Stimulated activated effector memory CD8-positive, alpha-beta T cell treated with anti-CD3 and anti-CD28 coated beads, Interleukin-12 subunit alpha, Interleukin-12 subunit beta, amount 100 ng/mL, for 72 hours (primary cell): Measurements from ENCODE around the gene MTOR.
"Not testable (repeated sequence)": the region's sequence is repeated elsewhere in the genome, so short reads cannot be mapped to it uniquely, and the experiment has no call there.

ENCODE experiments used
- ATAC-seq: fragments of 150-1000 bp; cut with Tn5 transposase; 2 replicates; pipeline ENCODE4 v1.10.0; 2021
- DNase-seq, 2 donors: peaks; one replicate each; pipeline ENCODE4 v3.0.0; 2021 to 2022; ENCODE audit warnings: low spot score in 2 of 2
- H3K27ac Mint-ChIP-seq: one replicate; pipeline ENCODE4 v1.8.0; 2022; ENCODE audit warnings: mild to moderate bottlenecking, mixed read lengths
- H3K36me3 Mint-ChIP-seq: one replicate; pipeline ENCODE4 v1.8.0; 2022; ENCODE audit warnings: mild to moderate bottlenecking, mixed read lengths
- H3K4me1 Mint-ChIP-seq: one replicate; pipeline ENCODE4 v1.8.0; 2022; ENCODE audit warnings: mixed read lengths
- H3K4me3 Mint-ChIP-seq: one replicate; pipeline ENCODE4 v1.8.0; 2022; ENCODE audit warnings: mild to moderate bottlenecking, mixed read lengths
- H3K9me3 Mint-ChIP-seq: one replicate; pipeline ENCODE4 v1.8.0; 2022; ENCODE audit warnings: mixed read lengths

The MTOR gene

GRCh38 chr1:11124965-11125364, 137.4 kb downstream of the MTOR start:
- Mint-ChIP-seq H3K4me3 (no peak overlapping the region), H3K4me1 (peaks cover 12% of the 10 kb centered on the region), H3K9me3 (no peaks in the 10 kb centered on the region), H3K36me3 (peaks cover 100% of the 10 kb centered on the region), H3K27ac (peak overlapping the region; percentile 58)
- DNase-seq = no peak
- peak; percentile 57 for ATAC-seq

DNA sequence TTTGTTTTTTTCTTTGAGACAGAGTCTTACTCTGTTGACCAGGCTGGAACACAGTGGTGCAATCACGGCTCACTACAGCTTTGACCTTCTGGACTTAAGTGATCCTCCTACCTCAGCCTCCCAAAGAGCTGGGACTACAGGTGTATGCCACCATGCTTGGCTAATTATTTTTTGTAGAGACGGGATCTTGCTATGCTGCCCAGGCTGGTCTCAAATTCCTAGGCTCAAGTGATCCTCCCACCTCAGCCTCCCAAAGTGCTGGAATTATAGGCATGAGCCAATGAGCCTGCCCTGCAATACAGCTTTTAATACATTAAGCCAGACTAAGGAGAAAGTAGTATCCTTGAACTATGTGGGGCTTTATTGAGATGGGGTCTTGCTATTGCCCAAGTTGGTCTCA, 146.0 kb downstream of the MTOR start:
- ATAC-seq (no peak), DNase-seq (no peak)
- Mint-ChIP-seq H3K4me3 (no peak overlapping the region), H3K36me3 (peaks cover 94% of the 10 kb centered on the region), H3K4me1 (no peaks in the 10 kb centered on the region), H3K27ac (no peak overlapping the region), H3K9me3 (no peaks in the 10 kb centered on the region)

DNA sequence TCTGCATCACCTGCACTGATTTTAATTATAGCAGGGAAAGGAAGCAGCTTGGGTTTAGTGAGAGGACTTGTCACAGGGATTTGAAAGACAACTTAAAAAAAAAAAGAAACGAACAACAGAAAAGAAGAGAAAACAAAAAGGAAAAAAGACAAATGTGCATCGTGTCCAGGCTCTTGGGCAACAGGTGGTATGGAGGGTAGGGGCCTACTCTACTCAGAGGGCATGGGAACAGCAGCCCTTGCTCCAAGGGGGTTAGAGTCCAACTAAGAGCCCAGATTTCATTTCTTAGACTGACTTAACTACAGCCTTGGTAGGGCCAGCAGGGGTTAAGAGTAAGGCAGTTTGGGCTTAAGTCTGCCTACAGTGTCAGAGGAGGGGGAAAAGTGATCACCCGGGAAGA, 147.4 kb downstream of the MTOR start:
- H3K4me3 Mint-ChIP-seq = no peak overlapping the region
- no peaks in the 10 kb centered on the region for H3K9me3 Mint-ChIP-seq
- DNase-seq (no peak), ATAC-seq (no peak)
- H3K27ac Mint-ChIP-seq = peak overlapping the region; percentile 26
- H3K36me3 Mint-ChIP-seq = peaks cover 94% of the 10 kb centered on the region
- H3K4me1 Mint-ChIP-seq = no peaks in the 10 kb centered on the region

- Mint-ChIP-seq H3K4me3 (no peak overlapping the region), H3K9me3 (no peaks in the 10 kb centered on the region), H3K36me3 (peaks cover 87% of the 10 kb centered on the region), H3K27ac (no peak overlapping the region), H3K4me1 (no peaks in the 10 kb centered on the region)
- ATAC-seq = no peak
- DNase-seq = no peak
Measured at GRCh38 chr1:11109047-11109760, 153.1 kb downstream of the MTOR start.

DNA sequence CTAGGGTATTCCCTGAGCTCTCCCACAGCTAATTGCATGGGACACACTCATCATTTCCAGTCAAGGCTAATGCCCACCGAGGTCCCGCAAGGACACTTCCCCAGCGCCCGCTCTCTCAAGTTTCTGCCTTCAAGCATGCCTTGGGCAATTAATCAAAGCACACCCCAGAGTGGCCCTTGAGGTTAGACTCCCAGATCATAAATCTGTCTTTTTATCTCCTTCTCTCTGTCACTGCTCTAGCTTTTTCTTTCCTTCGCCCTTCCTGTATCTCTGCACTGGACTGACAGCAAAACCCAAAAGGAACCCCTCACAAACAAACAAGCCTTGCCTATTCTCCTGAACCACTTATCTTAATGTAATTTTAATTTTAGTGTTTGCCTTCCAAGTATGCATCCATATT, 154.8 kb downstream of the MTOR start:
- no peak for ATAC-seq
- no peak for DNase-seq
- Mint-ChIP-seq H3K36me3 (peaks cover 77% of the 10 kb centered on the region), H3K4me1 (no peaks in the 10 kb centered on the region), H3K4me3 (no peak overlapping the region), H3K9me3 (no peaks in the 10 kb centered on the region), H3K27ac (no peak overlapping the region)

DNA sequence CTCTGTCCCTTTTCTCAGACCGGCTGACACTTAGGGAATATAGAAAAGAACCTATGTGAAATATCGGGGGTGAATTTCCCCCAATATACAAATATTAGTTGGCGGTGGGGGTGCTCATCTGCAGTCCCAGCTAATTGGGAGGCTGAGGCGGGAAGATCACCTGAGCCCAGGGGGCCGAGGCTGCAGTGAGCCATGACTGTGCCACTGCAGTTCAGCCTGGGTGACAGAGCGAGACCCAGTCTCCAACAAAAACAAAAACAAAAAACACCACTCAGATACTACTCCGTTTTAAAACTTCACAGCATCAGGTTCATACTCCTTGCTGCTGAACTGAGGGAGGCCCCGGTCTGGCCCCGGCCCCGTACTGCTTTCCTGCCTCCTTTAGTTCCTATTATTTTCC, 156.8 kb downstream of the MTOR start:
- H3K27ac Mint-ChIP-seq = no peak overlapping the region

DNA sequence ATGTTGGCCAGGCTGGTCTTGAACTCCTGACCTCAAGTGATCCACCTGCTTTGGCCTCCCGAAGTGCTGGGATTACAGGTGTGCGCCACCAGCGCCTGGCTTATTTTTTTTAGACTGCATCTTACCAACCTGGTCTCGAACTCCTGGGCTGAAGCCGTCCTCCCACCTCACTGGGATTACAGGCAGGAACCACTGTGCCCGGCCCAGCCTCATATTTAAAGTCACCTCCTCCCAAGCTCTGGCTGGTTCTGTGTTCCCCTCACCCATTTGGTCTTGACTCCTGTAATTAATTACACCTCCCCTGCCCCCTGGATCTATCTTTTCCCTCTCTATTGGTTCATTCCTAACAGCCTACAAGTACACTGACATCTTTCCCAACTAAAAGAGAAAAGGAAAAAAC, 161.0 kb downstream of the MTOR start:
- Mint-ChIP-seq H3K9me3 (no peaks in the 10 kb centered on the region), H3K27ac (peak overlapping the region; percentile 75), H3K4me1 (peaks cover 15% of the 10 kb centered on the region), H3K36me3 (peaks cover 49% of the 10 kb centered on the region), H3K4me3 (peak overlapping the region; percentile 5)
- no peak for ATAC-seq
- DNase-seq = no peak

More for the DNA sequence above, 156.8 kb downstream of the MTOR start:
- ATAC-seq (no peak), DNase-seq (no peak)
- H3K4me1 Mint-ChIP-seq = peaks cover 7% of the 10 kb centered on the region
- no peak overlapping the region for H3K4me3 Mint-ChIP-seq
- H3K36me3 Mint-ChIP-seq = peaks cover 57% of the 10 kb centered on the region
- H3K9me3 Mint-ChIP-seq = no peaks in the 10 kb centered on the region

GRCh38 chr1:11100806-11101205, 161.5 kb downstream of the MTOR start:
- not testable (repeated sequence) for ATAC-seq

DNA sequence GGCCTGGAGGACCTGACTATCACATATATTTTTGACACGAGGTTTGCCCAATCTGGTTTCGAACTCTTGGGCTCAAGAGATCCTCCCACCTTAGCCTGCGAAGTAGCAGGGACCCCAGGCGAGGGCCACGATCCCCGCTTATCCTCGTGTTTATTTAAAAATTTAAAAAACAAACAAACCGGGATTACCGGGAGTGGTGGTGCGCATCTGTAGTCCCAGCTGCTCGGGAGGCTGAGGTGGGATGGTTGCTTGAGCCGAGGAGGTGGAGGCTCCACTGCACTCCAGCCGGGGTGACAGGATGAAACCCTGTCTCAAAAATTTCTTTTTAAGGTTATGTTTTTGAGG, 162.2 kb downstream of the MTOR start:
- H3K4me1 Mint-ChIP-seq = peaks cover 15% of the 10 kb centered on the region
- no peak for DNase-seq
- H3K9me3 Mint-ChIP-seq = no peaks in the 10 kb centered on the region
- peak overlapping the region; percentile 97 for H3K27ac Mint-ChIP-seq
- peak overlapping the region; percentile 94 for H3K4me3 Mint-ChIP-seq
- ATAC-seq = no peak
- H3K36me3 Mint-ChIP-seq = peaks cover 51% of the 10 kb centered on the region

More at GRCh38 chr1:11100806-11101205, 161.5 kb downstream of the MTOR start:
- Mint-ChIP-seq H3K4me3 (peak overlapping the region; percentile 94), H3K4me1 (peaks cover 15% of the 10 kb centered on the region), H3K36me3 (peaks cover 49% of the 10 kb centered on the region)
- not testable (repeated sequence) for H3K9me3 Mint-ChIP-seq, DNase-seq, H3K27ac Mint-ChIP-seq

- H3K4me3 Mint-ChIP-seq = peak within 1 kb of the TSS; percentile 94
- H3K9me3 Mint-ChIP-seq = no peaks in the 10 kb centered on the region
- H3K36me3 Mint-ChIP-seq = peaks cover 57% of the 10 kb centered on the region
- ATAC-seq (peak; percentile 94), DNase-seq (peak; percentile 98)
- peak within 1 kb of the TSS; percentile 97 for H3K27ac Mint-ChIP-seq
- peaks cover 15% of the 10 kb centered on the region for H3K4me1 Mint-ChIP-seq
Measured at GRCh38 chr1:11099310-11100148, 162.8 kb downstream of the MTOR start, which contains the start of gene EXOSC10. Gene EXOSC10, minus strand, starts transcription at chr1:11099869. Its CDS starts 38 bp downstream, at chr1:11099831.

GRCh38 chr1:11098931-11099309, 163.4 kb downstream of the MTOR start:
- no peak for DNase-seq
- H3K27ac Mint-ChIP-seq = peak overlapping the region; percentile 97
- H3K9me3 Mint-ChIP-seq = no peaks in the 10 kb centered on the region
- no peak for ATAC-seq
- peak overlapping the region; percentile 94 for H3K4me3 Mint-ChIP-seq
- H3K4me1 Mint-ChIP-seq = peaks cover 15% of the 10 kb centered on the region
- H3K36me3 Mint-ChIP-seq = peaks cover 63% of the 10 kb centered on the region

- H3K9me3 Mint-ChIP-seq, ATAC-seq, H3K4me1 Mint-ChIP-seq, H3K4me3 Mint-ChIP-seq, DNase-seq, H3K27ac Mint-ChIP-seq: not testable (repeated sequence)
- peaks cover 81% of the 10 kb centered on the region for H3K36me3 Mint-ChIP-seq
Measured at GRCh38 chr1:11083784-11084183, 178.6 kb downstream of the MTOR start.

GRCh38 chr1:11080931-11081330, 181.4 kb downstream of the MTOR start:
- no peak for ATAC-seq
- no peak overlapping the region for H3K27ac Mint-ChIP-seq
- no peaks in the 10 kb centered on the region for H3K9me3 Mint-ChIP-seq
- H3K4me3 Mint-ChIP-seq = no peak overlapping the region
- no peak for DNase-seq
- peaks cover 81% of the 10 kb centered on the region for H3K36me3 Mint-ChIP-seq
- no peaks in the 10 kb centered on the region for H3K4me1 Mint-ChIP-seq

DNA sequence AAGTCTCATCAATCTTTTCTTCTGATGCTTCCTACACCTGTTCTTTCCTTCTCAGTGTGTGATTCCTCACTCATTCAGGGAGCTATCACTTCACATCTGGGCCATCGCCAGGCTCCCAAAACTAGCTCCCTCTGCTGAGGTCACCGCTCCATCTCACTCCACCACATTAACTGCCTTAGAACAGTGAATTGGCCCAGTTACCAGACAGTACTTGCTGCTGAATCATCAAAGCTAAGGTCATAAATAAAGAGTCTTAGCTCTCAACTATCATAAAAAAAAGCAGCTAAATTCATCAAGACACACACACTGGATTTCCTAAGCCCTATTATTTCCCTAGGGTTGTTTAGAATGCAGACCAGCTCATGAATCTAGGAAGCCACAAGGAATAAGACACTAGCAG, 183.7 kb downstream of the MTOR start:
- ATAC-seq = no peak
- no peaks in the 10 kb centered on the region for H3K4me1 Mint-ChIP-seq
- peak overlapping the region; percentile 3 for H3K27ac Mint-ChIP-seq
- H3K4me3 Mint-ChIP-seq = no peak overlapping the region
- DNase-seq = no peak
- H3K9me3 Mint-ChIP-seq = no peaks in the 10 kb centered on the region
- H3K36me3 Mint-ChIP-seq = peaks cover 99% of the 10 kb centered on the region

DNA sequence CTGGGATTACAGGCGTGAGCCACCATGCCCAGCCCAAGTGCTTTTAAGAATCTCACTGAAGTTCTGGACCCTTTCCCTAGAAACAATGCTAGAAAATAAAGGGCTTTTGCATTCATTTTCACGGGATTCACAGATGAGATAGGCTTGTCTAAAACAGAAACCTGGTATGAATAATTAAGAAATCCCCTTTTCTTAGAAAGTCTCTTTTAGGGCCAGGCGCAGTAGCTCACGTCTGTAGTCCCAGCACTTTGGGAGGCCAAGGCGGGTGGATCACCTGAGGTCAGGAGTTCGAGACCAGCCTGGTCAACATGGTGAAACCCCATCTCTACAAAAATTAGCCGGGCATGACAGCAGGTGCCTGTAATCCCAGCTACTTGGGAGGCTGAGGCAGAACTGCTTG, 189.0 kb downstream of the MTOR start:
- Mint-ChIP-seq H3K36me3 (peaks cover 100% of the 10 kb centered on the region), H3K27ac (peak overlapping the region; percentile 72), H3K4me1 (peaks cover 17% of the 10 kb centered on the region)
- H3K4me3 Mint-ChIP-seq, H3K9me3 Mint-ChIP-seq, DNase-seq: not testable (repeated sequence)
- peak; percentile 76 for ATAC-seq
